Activated naive CD4-positive, alpha-beta T cell treated with anti-CD3 and anti-CD28 coated beads, Interleukin-2, amount 50 U/mL, for 72 hours (primary cell): ENCODE measurements around the gene AP3D1. TPM values are rescaled to one million over a fixed set of nuclear protein-coding genes. Genes with fewer than 3 reads are reported as not detected.

Experiments
- ATAC-seq, 2 donors: fragments of 150-1000 bp; cut with Tn5 transposase; 2 replicates each; pipeline ENCODE4 v1.10.0; 2021; ENCODE audit warnings: mild to moderate bottlenecking in 2 of 2, moderate library complexity in 2 of 2
- DNase-seq, 2 donors: peaks; one replicate each; pipeline ENCODE4 v3.0.0; 2021 to 2022; ENCODE audit warnings: low spot score in 2 of 2
- H3K27ac Mint-ChIP-seq, 2 donors: one replicate each; pipeline ENCODE4 v1.8.0; 2022; ENCODE audit warnings: mild to moderate bottlenecking in 2 of 2, mixed read lengths in 2 of 2
- H3K36me3 Mint-ChIP-seq, 2 donors: one replicate each; pipeline ENCODE4 v1.8.0; 2022; ENCODE audit warnings: mixed read lengths in 2 of 2
- H3K9me3 Mint-ChIP-seq, 2 donors: one replicate each; pipeline ENCODE4 v1.8.0; 2022; ENCODE audit warnings: mixed read lengths in 2 of 2
- total RNA-seq, 2 donors: library from RNA; stranded (reverse); gene quantifications; one replicate each; pipeline ENCODE4 v1.2.3, GENCODE V29; 2022

AP3D1 gene
- total RNA-seq, 2 donors from 2014 or later, result 83.5 to 91.7 TPM

- ATAC-seq (peak; percentile 41 to 85), DNase-seq (peak; percentile 43 to 99)
- no peaks in the 10 kb centered on the region for H3K9me3 Mint-ChIP-seq
- H3K27ac Mint-ChIP-seq, result peak overlapping the region; percentile 70 to 78
- peaks cover 16% of the 10 kb centered on the region in 2 donors for H3K36me3 Mint-ChIP-seq
These were observed 17.5 kb upstream of the AP3D1 start for GRCh38 chr19:2168619-2169424.

- Mint-ChIP-seq H3K27ac (peak overlapping the region; percentile 70 to 78), H3K9me3 (no peaks in the 10 kb centered on the region), H3K36me3 (peaks cover 11 to 16% of the 10 kb centered on the region in 2 donors)
- ATAC-seq (no peak), DNase-seq (no peak)
These were observed 16.7 kb upstream of the AP3D1 start for GRCh38 chr19:2167896-2168618.

- no peak for DNase-seq
- no peak for ATAC-seq
- H3K27ac Mint-ChIP-seq, result peak overlapping the region; percentile 50 to 78
- H3K36me3 Mint-ChIP-seq, result peaks cover 11 to 16% of the 10 kb centered on the region in 2 donors
- no peaks in the 10 kb centered on the region for H3K9me3 Mint-ChIP-seq
These were observed 15.7 kb upstream of the AP3D1 start for GRCh38 chr19:2166741-2167738.

GRCh38 chr19:2164020-2164998 is 12.9 kb upstream of the AP3D1 start:
- DNase-seq (peak; percentile 48 to 67), ATAC-seq (peak in 1 of 2 donors; percentile 10)
- Mint-ChIP-seq H3K36me3 (peaks cover 11 to 16% of the 10 kb centered on the region in 2 donors), H3K27ac (peak overlapping the region; percentile 94), H3K9me3 (no peaks in the 10 kb centered on the region)

GRCh38 chr19:2160379-2160778 is 9.0 kb upstream of the AP3D1 start:
- H3K27ac Mint-ChIP-seq, result no peak overlapping the region
- H3K9me3 Mint-ChIP-seq, result no peaks in the 10 kb centered on the region
- no peak for ATAC-seq
- DNase-seq, result no peak
- H3K36me3 Mint-ChIP-seq, result peaks cover 6 to 7% of the 10 kb centered on the region in 2 donors

GRCh38 chr19:2157452-2157851 is 6.1 kb upstream of the AP3D1 start:
- Mint-ChIP-seq H3K27ac (no peak overlapping the region), H3K36me3 (no peaks in the 10 kb centered on the region), H3K9me3 (no peaks in the 10 kb centered on the region)
- DNase-seq (no peak), ATAC-seq (no peak)

- Mint-ChIP-seq H3K36me3 (peaks cover 4 to 9% of the 10 kb centered on the region in 2 donors), H3K27ac (no peak overlapping the region), H3K9me3 (no peaks in the 10 kb centered on the region)
- ATAC-seq (no peak), DNase-seq (no peak)
These were observed 3.3 kb upstream of the AP3D1 start for GRCh38 chr19:2154587-2155075.

GRCh38 chr19:2150794-2151338 is 500 bp downstream of the AP3D1 start:
- Mint-ChIP-seq H3K9me3 (no peaks in the 10 kb centered on the region), H3K27ac (peak overlapping the region; percentile 86 to 93), H3K36me3 (peaks cover 6 to 12% of the 10 kb centered on the region in 2 donors)
- DNase-seq (peak in 1 of 2 donors; percentile 36), ATAC-seq (peak in 1 of 2 donors; percentile 0)

GRCh38 chr19:2149980-2150793 is 1.2 kb downstream of the AP3D1 start:
- H3K9me3 Mint-ChIP-seq, result no peaks in the 10 kb centered on the region
- peak overlapping the region; percentile 86 to 93 for H3K27ac Mint-ChIP-seq
- peaks cover 6 to 12% of the 10 kb centered on the region in 2 donors for H3K36me3 Mint-ChIP-seq
- no peak for ATAC-seq
- no peak for DNase-seq

GRCh38 chr19:2148482-2149135 is 2.8 kb downstream of the AP3D1 start:
- peaks cover 6 to 12% of the 10 kb centered on the region in 2 donors for H3K36me3 Mint-ChIP-seq
- H3K27ac Mint-ChIP-seq, result peak overlapping the region; percentile 86 to 93
- ATAC-seq (no peak), DNase-seq (no peak)
- H3K9me3 Mint-ChIP-seq, result no peaks in the 10 kb centered on the region

- Mint-ChIP-seq H3K36me3 (peaks cover 6 to 12% of the 10 kb centered on the region in 2 donors), H3K27ac (peak overlapping the region in 1 of 2 donors; percentile 55), H3K9me3 (no peaks in the 10 kb centered on the region)
- no peak for ATAC-seq
- DNase-seq, result no peak
These were observed 5.5 kb downstream of the AP3D1 start for GRCh38 chr19:2145831-2146241.

- H3K36me3 Mint-ChIP-seq, result no peaks in the 10 kb centered on the region
- DNase-seq (no peak), ATAC-seq (no peak)
- no peaks in the 10 kb centered on the region for H3K9me3 Mint-ChIP-seq
- peak overlapping the region in 1 of 2 donors; percentile 81 for H3K27ac Mint-ChIP-seq
These were observed 7.2 kb downstream of the AP3D1 start for GRCh38 chr19:2144190-2144589.

- no peaks in the 10 kb centered on the region for H3K36me3 Mint-ChIP-seq
These were observed 9.1 kb downstream of the AP3D1 start for GRCh38 chr19:2142173-2142829.

More at GRCh38 chr19:2142173-2142829, 9.1 kb downstream of the AP3D1 start:
- DNase-seq, result no peak
- no peak for ATAC-seq
- Mint-ChIP-seq H3K9me3 (no peaks in the 10 kb centered on the region), H3K27ac (no peak overlapping the region)
